Fibroblast of skin of right quadriceps (primary cell): ENCODE measurements around the gene KIAA1217.
A peak's percentile ranks its signal among the peaks of the same experiment; 100 is the strongest.

Experiments used
- DNase-seq: peaks from one replicate; pipeline ENCODE4 v3.0.0-alpha.2; 2013

The KIAA1217 gene

DNA sequence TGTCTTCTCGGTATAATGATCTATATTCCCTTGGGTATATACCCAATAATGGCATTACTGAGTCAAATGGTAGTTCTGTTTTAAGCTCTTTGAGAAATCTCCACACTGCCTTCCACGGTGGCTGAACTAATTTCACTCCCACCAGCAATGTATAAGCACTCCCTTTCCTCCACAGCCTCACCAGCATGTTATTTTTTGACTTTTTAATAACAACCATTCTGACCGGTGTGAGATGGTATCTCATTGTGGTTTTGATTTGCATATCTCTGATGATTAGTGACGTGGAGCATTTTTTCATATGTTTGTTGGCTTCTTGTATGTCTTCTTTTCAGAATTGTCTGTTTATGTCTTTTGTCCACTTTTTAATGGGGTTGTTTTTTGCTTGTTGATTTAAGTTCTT lies 33.6 kb downstream of the KIAA1217 start:
- no peak for DNase-seq

DNA sequence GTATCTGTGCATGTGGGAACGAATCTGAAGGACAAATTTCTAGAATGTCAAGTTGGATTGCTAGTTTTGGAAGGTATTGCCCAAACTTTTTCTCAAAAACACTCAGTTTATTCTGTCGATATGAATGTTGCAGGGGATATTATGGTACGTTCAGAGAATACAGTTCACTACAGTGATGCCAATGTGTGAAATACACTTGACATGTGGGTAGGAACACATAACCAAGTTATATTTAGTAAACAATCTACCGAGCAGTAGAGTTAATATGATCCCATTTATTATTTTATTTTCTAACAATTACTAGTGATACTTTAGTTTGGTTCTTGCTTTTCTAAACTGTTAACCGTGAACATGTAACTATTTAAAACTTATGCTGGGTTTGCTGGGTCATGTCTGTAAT lies 37.4 kb downstream of the KIAA1217 start:
- DNase-seq, result no peak

DNA sequence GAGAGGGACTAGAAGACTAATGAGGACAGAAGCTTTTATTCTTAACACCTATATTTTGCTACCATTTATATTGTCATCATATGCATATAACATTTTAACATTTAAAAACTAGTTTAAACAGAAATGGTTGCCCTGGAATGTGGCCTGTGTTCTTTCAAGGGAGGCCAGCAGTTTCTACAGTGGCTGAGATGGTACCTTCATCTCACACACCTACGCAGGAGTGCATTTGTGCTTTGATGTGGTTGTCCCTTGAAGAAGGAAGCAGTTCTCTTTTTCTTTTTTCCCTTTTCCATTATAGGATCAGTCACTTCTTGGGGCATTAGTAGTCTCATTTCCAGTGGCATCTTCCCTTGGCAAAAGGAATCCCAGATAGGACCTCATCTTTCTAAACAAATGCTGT lies 38.9 kb downstream of the KIAA1217 start:
- DNase-seq, result no peak

DNA sequence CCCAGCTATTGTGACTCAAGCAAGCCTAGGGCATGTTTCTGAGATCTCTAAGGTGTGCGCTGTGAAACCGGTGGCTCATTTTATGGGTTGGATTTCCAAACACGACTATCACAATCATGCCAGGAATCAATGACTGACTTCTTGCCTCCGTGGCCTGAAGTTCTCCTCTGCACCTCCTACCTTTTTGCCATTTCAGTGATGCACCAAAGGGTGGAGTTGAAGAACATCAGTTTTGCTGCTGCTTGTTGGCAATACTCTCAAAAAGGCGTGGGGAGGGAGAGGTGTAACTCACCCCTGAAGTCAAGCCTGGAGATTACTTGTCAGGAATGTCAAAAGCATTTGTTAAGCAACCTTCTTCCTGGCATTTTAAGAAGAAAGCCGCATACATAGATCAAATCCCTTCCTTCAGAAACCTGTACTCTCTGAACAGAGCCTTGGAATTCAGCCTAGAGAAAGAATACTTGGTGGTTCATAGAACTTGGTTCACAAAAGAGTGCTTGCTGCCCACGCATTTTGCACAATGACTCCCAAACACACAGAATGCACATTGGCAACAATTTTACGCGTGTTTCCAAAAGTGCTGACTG lies 41.0 kb downstream of the KIAA1217 start:
- DNase-seq, result peak; percentile 50

DNA sequence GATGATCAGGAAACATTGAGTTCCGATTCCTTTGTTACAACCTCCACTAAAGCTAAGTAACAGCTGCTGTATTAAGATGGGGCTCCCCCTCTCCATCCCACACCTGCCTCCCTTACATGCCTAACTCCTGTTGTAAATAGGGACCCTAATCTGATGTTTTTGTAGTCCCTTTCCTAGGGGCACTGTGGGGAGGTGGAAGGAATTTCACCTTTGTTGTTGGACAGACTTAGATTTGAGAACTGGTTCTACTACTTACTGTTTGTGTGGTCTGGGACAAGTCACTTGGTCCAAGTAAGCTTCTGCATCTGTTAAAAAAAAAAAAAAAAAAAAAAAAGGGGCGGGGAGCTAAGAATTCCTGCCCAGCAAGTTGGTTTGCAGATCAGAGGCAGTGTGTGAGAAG lies 42.6 kb downstream of the KIAA1217 start:
- DNase-seq, result no peak

DNA sequence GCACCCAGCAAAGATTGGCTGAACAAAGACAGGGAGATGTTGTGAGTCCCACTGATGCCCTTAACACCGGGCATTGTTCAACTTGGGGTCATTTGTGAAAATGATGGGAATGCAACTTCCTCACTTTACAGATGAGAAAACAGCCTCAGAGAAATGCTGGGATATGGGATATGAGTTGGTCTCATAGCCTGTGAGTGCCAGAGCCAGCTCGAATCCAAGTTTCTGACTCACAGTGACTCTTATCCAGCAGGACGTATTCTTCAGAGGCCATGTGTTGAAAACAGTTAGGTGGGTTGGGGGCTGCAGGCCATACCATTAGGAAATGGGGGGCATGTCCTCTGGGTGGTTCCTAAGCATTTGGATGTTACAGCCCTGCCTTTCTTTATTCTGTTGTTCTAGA lies 45.2 kb downstream of the KIAA1217 start:
- DNase-seq, result peak; percentile 66

DNA sequence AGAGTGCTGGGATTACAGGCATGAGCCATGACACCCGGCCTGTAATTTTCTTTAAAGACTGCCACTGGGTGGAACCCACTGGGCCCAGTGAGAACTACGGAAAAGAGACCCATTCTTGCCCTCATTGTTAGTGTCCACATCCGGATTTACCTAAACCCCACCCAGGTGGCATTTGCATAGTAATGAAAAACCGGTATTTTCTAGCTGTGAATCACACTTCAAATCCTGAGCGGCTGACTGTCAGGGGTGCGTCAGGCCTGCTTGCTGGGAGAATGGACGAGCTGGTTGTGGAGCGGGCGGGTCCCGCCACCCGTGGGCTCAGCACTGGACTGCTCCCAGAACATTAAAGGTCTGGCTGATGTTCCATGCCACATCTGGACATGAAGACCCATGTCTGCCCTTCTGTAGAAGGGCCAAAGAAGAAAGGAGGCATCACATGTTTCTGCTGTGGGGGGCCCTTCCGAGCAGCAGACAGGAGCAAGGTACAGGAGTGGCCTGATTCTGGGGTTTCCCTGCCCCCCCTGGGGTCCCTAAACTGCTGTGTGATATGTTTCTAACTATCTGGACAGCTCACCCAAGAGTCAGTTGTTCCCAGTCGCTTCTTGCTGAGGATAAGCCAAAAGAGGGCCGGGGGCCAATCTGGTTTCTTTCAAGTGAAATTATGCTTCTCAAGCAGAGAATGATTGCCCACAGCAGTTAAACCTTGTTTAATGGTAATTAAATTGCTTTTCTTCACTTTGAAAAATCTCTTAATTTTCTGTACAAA lies 46.4 kb downstream of the KIAA1217 start:
- no peak for DNase-seq

DNA sequence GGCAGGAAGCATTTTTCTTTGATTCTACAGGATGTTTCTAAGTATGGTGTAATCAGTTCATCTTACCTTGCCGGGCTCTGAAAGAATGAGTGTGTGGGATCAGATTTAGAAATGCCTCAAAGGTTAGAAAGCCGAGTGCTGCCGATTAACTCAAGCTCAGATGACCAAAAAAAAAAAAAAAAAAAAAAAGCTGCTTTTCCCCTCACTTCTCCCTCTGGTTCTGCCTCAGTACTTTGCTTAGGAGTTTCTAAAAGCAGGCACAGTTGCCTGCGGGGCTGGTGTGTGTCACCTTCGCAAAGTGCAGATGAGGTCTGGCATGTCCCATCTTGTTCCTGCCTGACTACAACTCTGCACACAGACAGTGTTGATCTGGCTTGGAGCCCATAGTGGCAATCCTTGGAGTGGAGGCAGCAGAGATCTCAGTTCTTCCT lies 47.0 kb downstream of the KIAA1217 start:
- DNase-seq, result peak; percentile 26

DNA sequence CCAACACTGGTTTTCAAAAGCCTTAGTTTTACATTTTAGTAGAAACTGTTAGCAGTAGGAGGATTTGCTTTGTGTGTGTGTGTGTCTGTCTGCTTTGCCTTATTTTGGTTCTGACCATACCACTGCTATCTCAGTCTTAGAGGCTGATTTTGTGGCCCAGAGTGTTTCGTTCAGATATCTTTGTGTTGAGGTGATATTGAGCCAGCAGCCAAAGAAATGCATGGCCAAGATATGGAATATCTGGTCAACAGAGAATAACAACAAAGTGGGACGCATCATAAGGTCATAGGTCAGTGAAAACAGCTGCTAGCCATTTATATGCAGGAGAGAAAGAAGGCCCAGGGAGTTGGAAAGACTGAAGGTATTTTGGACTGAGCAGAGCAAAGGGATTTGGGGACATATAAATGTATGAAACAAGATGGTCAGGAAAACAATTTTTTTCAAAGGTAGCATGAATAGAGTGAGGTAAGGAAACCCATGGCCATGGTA lies 47.7 kb downstream of the KIAA1217 start:
- DNase-seq, result no peak

DNA sequence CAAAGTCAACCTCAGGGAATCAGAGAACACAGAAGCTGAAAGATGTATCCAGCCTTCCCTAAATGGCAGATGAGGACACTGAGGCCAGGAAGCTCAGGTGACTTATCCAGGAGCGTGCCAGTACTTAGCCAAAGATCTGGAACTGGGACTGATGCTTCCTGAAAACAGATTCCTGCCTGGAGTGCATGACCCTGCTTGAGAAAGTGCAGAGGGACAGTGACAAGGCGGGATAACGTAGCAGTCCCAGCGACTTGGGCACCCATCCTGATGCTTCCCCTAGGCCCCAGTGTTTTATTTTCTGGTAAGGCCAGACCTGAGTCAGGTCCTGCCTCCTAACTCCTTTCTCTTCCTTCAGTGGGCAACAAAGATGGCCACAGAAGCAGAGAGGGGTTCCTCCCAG lies 48.6 kb downstream of the KIAA1217 start:
- no peak for DNase-seq

DNA sequence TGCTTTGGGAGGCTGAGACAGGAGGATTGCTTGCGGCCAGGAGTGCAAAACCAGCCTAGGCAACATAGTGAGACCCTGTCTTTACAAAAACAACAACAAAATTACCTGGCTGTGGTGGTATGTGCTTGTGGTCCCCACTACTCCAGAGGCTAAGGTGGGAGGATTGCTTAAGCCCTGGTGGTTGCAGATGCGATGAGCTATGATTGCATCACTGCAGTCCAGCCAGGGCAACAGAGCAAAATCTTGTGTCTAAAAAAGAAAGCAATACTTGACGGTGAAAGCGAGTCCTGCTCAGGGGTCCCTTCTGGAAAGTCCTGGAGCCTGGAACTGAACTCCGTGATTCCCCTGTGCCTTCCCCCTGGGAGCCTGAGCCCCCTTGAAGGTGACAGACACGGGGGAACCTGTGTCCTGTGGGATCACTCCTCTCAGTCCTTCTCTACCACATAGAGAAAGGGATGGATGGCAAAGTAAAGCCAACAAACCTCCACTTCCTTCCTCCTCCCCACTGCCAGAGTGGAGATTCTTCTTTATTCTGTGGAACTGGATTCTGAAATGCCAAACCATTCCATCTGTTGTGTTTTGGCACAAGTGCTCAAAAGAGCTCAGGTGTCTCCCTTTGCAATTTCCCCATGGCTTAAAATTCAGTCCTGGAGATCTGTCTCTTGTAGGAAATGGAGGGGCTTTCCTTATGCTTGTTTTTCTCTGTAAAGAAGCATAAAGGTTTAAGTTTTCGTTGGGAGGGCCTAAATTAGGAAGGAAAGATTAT lies 50.6 kb downstream of the KIAA1217 start:
- DNase-seq, result no peak

DNA sequence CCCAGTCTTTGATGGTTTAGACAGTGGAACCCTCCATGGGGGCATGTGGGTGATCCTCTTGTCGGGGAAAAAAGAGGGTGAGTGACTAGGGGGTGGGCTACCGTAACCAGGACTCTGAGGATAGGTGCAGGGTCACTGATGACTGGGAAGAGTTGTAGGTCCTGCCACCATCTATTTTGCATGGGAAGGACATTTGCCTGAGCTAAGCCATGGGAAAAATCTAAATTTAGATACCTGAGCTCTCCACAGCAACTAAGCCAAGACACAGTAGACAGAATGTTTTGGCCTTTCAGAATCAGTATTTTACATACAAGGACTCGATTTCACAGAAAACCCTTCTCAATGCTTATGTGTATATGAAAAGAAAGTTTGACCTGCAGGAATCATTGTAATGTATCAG lies 52.7 kb downstream of the KIAA1217 start:
- no peak for DNase-seq

DNA sequence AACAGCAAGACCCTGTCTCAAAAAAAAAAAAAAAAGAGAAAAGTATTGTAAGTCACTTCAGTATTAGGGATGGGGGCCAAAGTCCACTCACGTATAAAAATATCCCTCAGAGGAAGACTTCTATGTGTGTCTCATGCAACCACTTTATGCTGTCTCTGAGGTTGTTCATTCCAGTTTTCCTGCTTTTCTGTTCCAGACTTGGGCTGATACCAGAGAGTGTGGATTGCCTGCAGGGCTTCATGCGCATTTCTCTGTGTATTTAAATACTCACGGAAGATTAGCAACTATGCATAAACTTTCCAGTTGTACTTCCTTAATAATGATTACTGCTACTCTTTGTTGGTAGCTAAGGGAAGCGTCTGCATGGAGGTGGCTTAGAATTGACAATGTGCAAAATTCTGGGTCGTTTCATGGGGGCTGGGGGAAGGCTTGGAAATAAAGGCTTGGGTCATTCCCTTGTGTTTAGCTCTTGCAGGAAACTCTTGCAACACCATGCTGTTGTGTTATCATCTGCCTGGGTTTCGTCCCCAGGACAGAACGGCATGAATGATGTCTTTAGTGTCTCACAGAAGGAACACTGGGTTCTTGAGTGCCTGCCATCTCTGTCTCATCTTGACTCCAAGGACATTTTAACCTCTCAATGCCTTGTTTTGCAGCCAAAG lies 54.1 kb downstream of the KIAA1217 start:
- no peak for DNase-seq

DNA sequence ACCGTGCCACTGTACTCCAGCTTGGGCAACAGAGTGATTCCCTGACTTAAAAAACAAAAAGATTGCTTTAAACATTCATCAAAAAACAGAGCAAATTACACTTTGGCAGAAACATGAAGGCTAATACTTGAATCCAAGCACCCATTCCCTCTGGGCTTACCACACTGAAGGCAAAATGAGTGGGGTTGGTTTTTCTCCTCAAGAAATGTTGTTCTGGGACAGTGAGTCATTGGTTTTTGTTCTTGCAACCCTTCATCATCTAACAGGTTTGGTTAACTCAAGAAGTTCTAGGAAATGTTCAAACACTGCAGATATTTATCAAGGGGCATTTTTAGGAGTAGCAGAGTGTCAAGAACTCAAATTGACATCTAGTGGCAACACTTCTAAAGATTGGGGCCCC lies 60.5 kb downstream of the KIAA1217 start:
- no peak for DNase-seq

DNA sequence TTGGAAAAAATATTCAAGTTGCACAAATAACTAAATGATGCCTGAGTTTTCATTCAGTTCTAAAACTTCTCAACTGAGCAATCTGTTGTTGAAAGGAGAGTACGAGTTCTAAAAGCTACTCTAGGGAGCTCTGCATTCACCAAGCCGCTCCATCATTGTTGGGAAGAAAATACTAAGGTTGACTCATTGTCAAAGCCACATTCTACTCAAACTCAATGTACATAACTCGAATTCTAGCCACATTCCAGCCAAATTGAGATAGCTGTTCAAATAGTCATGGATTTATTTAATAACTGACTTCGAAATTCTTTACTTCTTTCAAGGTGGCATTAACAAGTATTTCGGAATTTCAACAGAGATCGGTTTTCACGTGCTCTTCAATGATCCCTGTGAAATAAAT lies 63.4 kb downstream of the KIAA1217 start:
- peak; percentile 72 for DNase-seq

DNA sequence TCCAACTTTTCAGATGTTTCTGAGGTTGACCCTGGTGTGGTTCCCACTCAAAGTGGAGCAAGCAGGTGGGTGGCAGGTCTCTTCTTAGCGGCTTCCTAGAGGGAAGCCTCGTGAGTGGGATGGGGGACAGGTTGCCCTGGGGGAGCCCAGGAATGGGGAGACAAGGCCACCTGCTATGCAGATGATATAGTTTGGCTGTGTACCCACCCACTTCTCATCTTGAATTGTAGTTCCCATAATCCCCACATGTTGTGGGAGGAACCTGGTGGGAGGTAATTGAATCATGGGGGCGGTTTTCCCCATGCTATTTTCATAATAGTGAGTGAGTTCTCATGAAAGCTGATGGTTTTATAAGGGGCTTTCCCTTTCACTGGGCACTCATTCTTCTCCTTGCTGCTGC lies 68.3 kb downstream of the KIAA1217 start:
- DNase-seq, result no peak

DNA sequence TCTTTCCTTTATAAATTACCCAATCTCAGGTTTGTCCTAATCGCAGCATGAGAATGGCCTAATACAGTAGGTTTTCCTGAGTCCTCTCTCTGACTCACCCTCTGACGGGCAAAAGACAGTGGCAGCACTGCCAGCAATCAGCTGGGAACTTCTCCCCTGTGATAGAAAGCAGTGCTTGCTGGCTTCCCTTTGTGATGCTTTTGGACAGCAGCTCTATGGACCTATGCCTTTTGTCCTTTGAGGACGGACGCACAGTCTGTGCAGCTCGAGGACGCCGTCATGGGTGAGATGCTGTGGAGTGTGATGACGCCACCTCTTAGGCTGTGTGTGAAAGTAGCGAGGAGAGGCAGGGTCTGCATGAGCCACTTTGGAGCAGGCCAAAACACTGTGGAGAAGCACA lies 68.8 kb downstream of the KIAA1217 start:
- DNase-seq, result no peak

DNA sequence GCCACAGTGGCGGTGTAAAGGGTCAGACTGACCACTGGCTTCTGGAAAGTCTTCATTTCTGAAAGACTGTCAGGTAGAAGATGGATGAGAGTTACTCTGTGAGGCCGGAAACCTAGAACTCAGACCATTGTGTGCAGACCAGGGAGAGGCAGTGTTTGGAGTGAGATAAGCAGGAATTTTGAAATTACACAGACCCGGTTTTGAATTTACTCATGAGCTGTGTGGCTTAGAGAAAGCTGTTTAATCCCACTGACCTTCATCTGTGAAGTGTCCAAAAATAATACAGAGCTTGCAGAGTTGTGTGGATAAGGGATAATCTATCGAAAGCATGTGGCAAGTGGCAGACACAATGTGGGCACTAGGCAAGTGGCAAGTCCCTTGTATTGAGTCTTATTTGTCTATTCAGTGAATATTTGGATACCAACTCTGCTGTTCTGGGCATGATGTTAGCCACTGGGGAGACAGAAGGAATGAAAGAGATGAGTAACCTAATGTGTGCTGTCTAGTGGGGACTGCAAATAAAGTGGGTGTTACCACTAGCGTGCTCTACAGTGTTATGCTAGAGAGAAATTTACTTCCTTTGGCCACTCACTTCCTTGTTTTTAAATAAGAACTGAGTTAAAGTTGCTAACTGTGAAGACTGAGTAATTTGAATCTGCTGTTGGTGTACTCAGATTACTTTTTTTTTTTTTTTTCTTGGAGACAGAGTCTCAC lies 69.4 kb downstream of the KIAA1217 start:
- no peak for DNase-seq

DNA sequence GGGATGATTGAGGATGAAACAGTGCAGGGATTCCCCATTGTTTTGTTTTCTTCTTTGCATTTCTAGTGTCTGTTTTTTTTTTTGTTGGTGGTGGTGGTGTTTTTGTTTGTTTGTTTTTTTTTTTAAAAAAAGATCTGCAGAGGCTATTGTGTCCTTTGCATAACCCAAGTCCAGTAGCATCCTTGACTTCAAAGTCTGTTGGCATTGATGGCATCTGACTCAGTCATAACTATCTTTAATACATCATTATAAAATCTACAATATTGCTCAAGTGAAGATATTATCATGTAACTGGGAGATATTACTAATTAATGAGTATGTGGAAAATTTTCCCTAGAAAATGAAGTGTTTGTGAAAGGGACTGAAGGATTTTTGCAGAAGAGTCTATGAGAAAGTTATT lies 70.2 kb downstream of the KIAA1217 start:
- no peak for DNase-seq

DNA sequence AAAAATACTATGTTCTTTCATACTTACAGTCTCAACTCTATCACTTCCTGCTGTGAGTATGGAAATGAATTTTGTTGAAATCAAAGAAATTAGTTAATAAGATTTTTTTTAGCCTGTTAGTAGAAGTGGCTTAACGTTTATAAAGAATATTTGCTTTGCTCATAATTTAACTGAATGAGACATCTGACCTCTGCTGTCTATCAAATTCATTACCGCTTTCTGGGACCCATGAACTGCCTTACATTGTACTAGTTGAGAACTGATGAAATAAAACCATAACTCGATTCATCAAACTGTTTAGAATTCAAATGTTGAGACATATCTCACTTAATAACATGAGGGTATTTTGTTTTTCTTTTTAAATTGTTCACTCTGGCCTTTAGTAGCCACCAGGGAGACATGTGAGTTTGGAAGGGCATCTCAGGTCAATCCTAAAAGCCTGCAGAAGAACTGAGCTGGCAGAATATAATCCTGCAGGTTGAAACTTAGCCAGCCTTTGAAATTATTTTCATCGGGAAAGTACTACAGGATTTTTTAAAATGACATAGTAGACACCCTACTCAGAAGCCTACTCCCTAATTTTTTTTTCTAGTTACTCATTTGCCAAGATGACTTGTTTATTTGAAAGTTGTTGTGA lies 78.7 kb downstream of the KIAA1217 start:
- no peak for DNase-seq

DNA sequence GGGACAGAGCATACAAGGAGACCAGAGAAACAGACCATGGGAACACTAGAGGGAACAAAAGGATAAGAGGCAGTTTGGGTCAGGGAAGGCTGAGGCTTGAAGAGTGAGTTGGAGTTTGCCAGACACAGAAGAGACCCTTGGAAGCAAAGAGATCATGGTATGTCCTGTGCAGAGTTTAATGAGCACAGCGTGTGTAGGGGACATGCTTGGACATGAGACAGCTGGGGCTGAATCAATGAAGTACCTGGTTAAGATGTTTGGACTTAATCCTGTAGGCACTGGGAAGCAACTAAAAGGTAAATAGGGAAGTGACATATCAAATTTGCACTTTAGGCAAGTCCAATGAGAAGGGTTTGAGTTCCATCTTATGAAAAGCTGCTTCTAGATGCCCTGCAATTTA lies 79.6 kb downstream of the KIAA1217 start:
- no peak for DNase-seq

DNA sequence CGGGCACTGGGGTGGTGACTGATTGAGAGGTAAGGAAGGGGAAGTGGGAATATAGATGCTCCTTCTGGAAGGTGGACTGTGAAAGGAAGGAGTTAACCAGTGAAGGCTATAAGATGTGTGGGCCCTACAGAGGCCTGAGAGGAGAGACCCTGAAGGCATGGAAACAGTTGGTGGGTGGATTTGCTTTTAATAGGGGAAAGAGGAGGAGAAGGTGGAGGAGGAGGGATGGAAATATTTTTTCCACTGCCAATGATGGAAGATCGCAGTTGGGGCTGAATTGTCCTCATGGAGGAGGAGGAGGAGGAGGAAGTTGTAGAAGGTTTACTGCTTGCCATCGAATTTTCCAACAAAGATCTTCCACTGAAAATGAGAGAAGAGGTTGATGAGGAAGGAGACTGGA lies 80.3 kb downstream of the KIAA1217 start:
- no peak for DNase-seq
